ENCODE measurements around the gene LHB. TPM values are rescaled to one million over a fixed set of nuclear protein-coding genes. Genes with fewer than 3 reads are reported as not detected.
"Not testable (repeated sequence)": the region's sequence is repeated elsewhere in the genome, so short reads cannot be mapped to it uniquely, and the experiment has no call there.

Gene LHB
- polyA plus RNA-seq (ENCODE audit: insufficient read length in 4 of 4), result under 1 TPM in 1 of 4 donors, not detected in 3; 0.47 TPM

GRCh38 chr19:49017041-49017665, at the start of gene LHB:
Gene LHB, minus strand, starts transcription at chr19:49017091. Its CDS starts 10 bp downstream, at chr19:49017081.
- DNase-seq (ENCODE audit: low read depth in 4 of 4, low spot score in 3 of 4), result no peak

- no peak for DNase-seq (ENCODE audit: low read depth in 4 of 4, low spot score in 3 of 4)
Observed at GRCh38 chr19:49065905-49066512, 49.1 kb upstream of the LHB start.

GRCh38 chr19:49064768-49065611, 48.1 kb upstream of the LHB start, which contains the start of gene NTF4:
Gene NTF4, minus strand, starts transcription at chr19:49064818. Its CDS starts 2,821 bp downstream, at chr19:49061997.
- no peak for DNase-seq (ENCODE audit: low read depth in 4 of 4, low spot score in 3 of 4)

- no peak for DNase-seq (ENCODE audit: low read depth in 4 of 4, low spot score in 3 of 4)
Observed at GRCh38 chr19:49064029-49064629, 47.2 kb upstream of the LHB start.

- DNase-seq (ENCODE audit: low read depth in 4 of 4, low spot score in 3 of 4), result no peak
Observed at GRCh38 chr19:49061445-49061844, 44.6 kb upstream of the LHB start.

- DNase-seq (ENCODE audit: low read depth in 4 of 4, low spot score in 3 of 4), result no peak
Observed at GRCh38 chr19:49061000-49061399, 44.1 kb upstream of the LHB start.

- DNase-seq (ENCODE audit: low read depth in 4 of 4, low spot score in 3 of 4), result no peak
Observed at GRCh38 chr19:49059053-49059452, 42.2 kb upstream of the LHB start.

- DNase-seq (ENCODE audit: low read depth in 4 of 4, low spot score in 3 of 4), result no peak
Observed at GRCh38 chr19:49058562-49058961, 41.7 kb upstream of the LHB start.

- DNase-seq (ENCODE audit: low read depth in 4 of 4, low spot score in 3 of 4), result no peak
Observed at GRCh38 chr19:49057636-49058234, 40.8 kb upstream of the LHB start, which contains the start of gene CGB7. Gene CGB7, minus strand, starts transcription at chr19:49057749. Its CDS starts 2,374 bp downstream, at chr19:49055375.

- not testable (repeated sequence) for DNase-seq (ENCODE audit: low read depth in 4 of 4, low spot score in 3 of 4)
Observed at GRCh38 chr19:49056902-49057596, 40.2 kb upstream of the LHB start.

- no peak for DNase-seq (ENCODE audit: low read depth in 4 of 4, low spot score in 3 of 4)
Observed at GRCh38 chr19:49056101-49056901, 39.4 kb upstream of the LHB start.

GRCh38 chr19:49050376-49051033, 33.6 kb upstream of the LHB start:
- not testable (repeated sequence) for DNase-seq (ENCODE audit: low read depth in 4 of 4, low spot score in 3 of 4)

- not testable (repeated sequence) for DNase-seq (ENCODE audit: low read depth in 4 of 4, low spot score in 3 of 4)
Observed at GRCh38 chr19:49049834-49050233, 32.9 kb upstream of the LHB start.

- not testable (repeated sequence) for DNase-seq (ENCODE audit: low read depth in 4 of 4, low spot score in 3 of 4)
Observed at GRCh38 chr19:49049011-49049410, 32.1 kb upstream of the LHB start, which contains the start of gene CGB8. Gene CGB8, minus strand, starts transcription at chr19:49049111. Its CDS starts 372 bp downstream, at chr19:49048739.

- not testable (repeated sequence) for DNase-seq (ENCODE audit: low read depth in 4 of 4, low spot score in 3 of 4)
Observed at GRCh38 chr19:49043548-49043947, 26.7 kb upstream of the LHB start, which contains the start of gene CGB5. Gene CGB5, plus strand, starts transcription at chr19:49043848. Its CDS starts 362 bp downstream, at chr19:49044210.

- not testable (repeated sequence) for DNase-seq (ENCODE audit: low read depth in 4 of 4, low spot score in 3 of 4)
Observed at GRCh38 chr19:49042666-49043065, 25.8 kb upstream of the LHB start.

GRCh38 chr19:49042177-49042576, 25.3 kb upstream of the LHB start:
- DNase-seq (ENCODE audit: low read depth in 4 of 4, low spot score in 3 of 4), result no peak

GRCh38 chr19:49039736-49040135, 22.8 kb upstream of the LHB start:
- not testable (repeated sequence) for DNase-seq (ENCODE audit: low read depth in 4 of 4, low spot score in 3 of 4)
